HepG2 (cell line): Measurements from ENCODE around the gene ABHD1. TPM values are rescaled to one million over a fixed set of nuclear protein-coding genes. Genes with fewer than 3 reads are reported as not detected.

Experiments used
- EEA1 ChIP-seq: sonication (generic); formaldehyde crosslinking; IDR thresholded peaks from 2 replicates; pipeline ENCODE4 v1.5.1; 2020; ENCODE audit warnings: mild to moderate bottlenecking, missing genetic modification reagents, borderline replicate concordance
- EED ChIP-seq: sonication (generic); formaldehyde crosslinking; IDR thresholded peaks from 2 replicates; pipeline ENCODE4 v1.5.0; 2020; ENCODE audit warnings: mild to moderate bottlenecking, missing genetic modification reagents
- ELK4 ChIP-seq: sonication (generic); formaldehyde crosslinking; IDR thresholded peaks from 2 replicates; pipeline ENCODE4 v1.9.0; 2021; ENCODE audit warnings: missing genetic modification reagents, borderline replicate concordance
- ESRRA ChIP-seq: sonication (generic); formaldehyde crosslinking; IDR thresholded peaks from 2 replicates; pipeline ENCODE4 v1.5.1; 2020; ENCODE audit warnings: mild to moderate bottlenecking, low read depth, missing genetic modification reagents
- HMG20A ChIP-seq: IDR thresholded peaks from 2 replicates; pipeline ENCODE4 v1.6.1; 2016; ENCODE audit warnings: borderline replicate concordance
- HOXD1 ChIP-seq: sonication (generic); formaldehyde crosslinking; IDR thresholded peaks from 2 replicates; pipeline ENCODE4 v1.5.0; 2020; ENCODE audit warnings: missing genetic modification reagents
- KDM2A ChIP-seq: sonication (generic); formaldehyde crosslinking; IDR thresholded peaks from 2 replicates; pipeline ENCODE4 v1.4.0; 2020; ENCODE audit warnings: low read depth, missing genetic modification reagents, borderline replicate concordance
- MTF1 ChIP-seq: sonication (generic); formaldehyde crosslinking; IDR thresholded peaks from 2 replicates; pipeline ENCODE4 v1.5.0; 2020; ENCODE audit warnings: missing genetic modification reagents
- SOX5 ChIP-seq: IDR thresholded peaks from 2 replicates; pipeline ENCODE4 v1.6.1; 2016; ENCODE audit warnings: borderline replicate concordance
- SP4 ChIP-seq: sonication (generic); formaldehyde crosslinking; IDR thresholded peaks from 2 replicates; pipeline ENCODE4 v1.8.1; 2023; ENCODE audit warnings: mild to moderate bottlenecking, missing genetic modification reagents
- SSRP1 ChIP-seq: IDR thresholded peaks from 2 replicates; pipeline ENCODE4 v1.6.1; 2016; ENCODE audit warnings: control low read depth
- TARDBP ChIP-seq: sonication (generic); formaldehyde crosslinking; IDR thresholded peaks from 2 replicates; pipeline ENCODE4 v1.8.0; 2022; ENCODE audit warnings: mild to moderate bottlenecking, missing genetic modification reagents
- ZFP1 ChIP-seq: IDR thresholded peaks from 2 replicates; pipeline ENCODE4 v1.6.1; 2016
- ZNF124 ChIP-seq: sonication (generic); formaldehyde crosslinking; IDR thresholded peaks from 2 replicates; pipeline ENCODE4 v1.4.0; 2020; ENCODE audit warnings: missing genetic modification reagents
- ZNF275 ChIP-seq: sonication (generic); formaldehyde crosslinking; IDR thresholded peaks from 2 replicates; pipeline ENCODE4 v1.8.0; 2022; ENCODE audit warnings: missing genetic modification reagents, mild to moderate bottlenecking, inconsistent platforms, borderline replicate concordance
- ZNF331 ChIP-seq: sonication (generic); formaldehyde crosslinking; IDR thresholded peaks from 2 replicates; pipeline ENCODE4 v1.4.0; 2020; ENCODE audit warnings: missing genetic modification reagents
- ZNF496 ChIP-seq: sonication (generic); formaldehyde crosslinking; IDR thresholded peaks from 2 replicates; pipeline ENCODE4 v1.8.1; 2023; ENCODE audit warnings: mild to moderate bottlenecking, moderate library complexity, missing genetic modification reagents; ENCODE audit not compliant: insufficient replicate concordance
- ZNF770 ChIP-seq: sonication (generic); formaldehyde crosslinking; IDR thresholded peaks from 2 replicates; pipeline ENCODE4 v1.5.0; 2020; ENCODE audit warnings: mild to moderate bottlenecking, missing genetic modification reagents
- polyA plus RNA-seq, 8 experiments: library from polyadenylated mRNA; depleted of rRNA in 3 of 8; stranded (reverse) in 7 of 8; unstranded in 1 of 8; fragments of >200 nt; fragmentation: Illumina TruSeq in 4 of 8; extraction: Trizol in 4 of 8; gene quantifications; 2 replicates each; pipeline versions ENCODE4 v1.2.1 to v1.2.3, GENCODE V29; 2011 to 2016; ENCODE audit warnings: low read depth in 4 of 8, missing spikeins in 1 of 8, mixed read lengths in 1 of 8; ENCODE audit not compliant: insufficient read depth in 1 of 8
- total RNA-seq, 5 experiments: library from RNA; depleted of rRNA; stranded (reverse); fragments of >200 nt; fragmentation: Illumina TruSeq; extraction: Trizol; gene quantifications; 2 replicates each; pipeline ENCODE4 v1.2.3, GENCODE V29; 2016; ENCODE audit warnings: low read depth in 1 of 5

Gene ABHD1
- total and polyA plus RNA-seq, 2 of the 13 experiments (the other 11 are each of a cell fraction or from before 2014, with no cell fraction given): 0.04 to 0.81 TPM

GRCh38 chr2:27127883-27128667 is 4.5 kb downstream of the ABHD1 start (continued):
- TF ChIP-seq ZNF331 (CRISPR knock-in tag) (no peak), EED (CRISPR knock-in tag) (peak; percentile 69; the same call in 1 of the 2 replicates), ESRRA (CRISPR knock-in tag) (no peak), KDM2A (peak; percentile 42), SOX5 (no peak), SSRP1 (CRISPR knock-in tag) (0 out of 2 replicates have a peak, but pooled peaks have one; percentile 58), ZFP1 (CRISPR knock-in tag) (no peak), MTF1 (CRISPR knock-in tag) (no peak), HOXD1 (CRISPR knock-in tag) (no peak), EEA1 (CRISPR knock-in tag) (no peak), ZNF124 (CRISPR knock-in tag) (no peak), SP4 (CRISPR knock-in tag) (no peak), TARDBP (CRISPR knock-in tag) (no peak), HMG20A (no peak), ZNF275 (no peak), ZNF496 (CRISPR knock-in tag) (no peak), ELK4 (CRISPR knock-in tag) (no peak), ZNF770 (CRISPR knock-in tag) (peak; percentile 76)
